GM19452 (cell line): ENCODE measurements around the gene AGPS.

Source experiments
- ATAC-seq: cut with Tn5 transposase; IDR thresholded peaks from one replicate; pipeline ENCODE4 v1.9.1; 2021; ENCODE audit not compliant: unreplicated experiment

Gene AGPS

GRCh38 chr2:177520324-177520723 lies 127.8 kb downstream of the AGPS start:
- ATAC-seq: no peak

- ATAC-seq: no peak
These were observed 131.2 kb downstream of the AGPS start for GRCh38 chr2:177523781-177524180.

- ATAC-seq: no peak
These were observed 132.9 kb downstream of the AGPS start for GRCh38 chr2:177525351-177525924.

- no peak for ATAC-seq
These were observed 135.9 kb downstream of the AGPS start for GRCh38 chr2:177528351-177528933.

GRCh38 chr2:177529166-177529565 lies 136.6 kb downstream of the AGPS start:
- no peak for ATAC-seq

GRCh38 chr2:177530561-177530960 lies 138.0 kb downstream of the AGPS start:
- no peak for ATAC-seq

- no peak for ATAC-seq
These were observed 139.1 kb downstream of the AGPS start for GRCh38 chr2:177531706-177532105.

GRCh38 chr2:177532567-177532966 lies 140.0 kb downstream of the AGPS start:
- ATAC-seq: no peak

- no peak for ATAC-seq
These were observed 140.7 kb downstream of the AGPS start for GRCh38 chr2:177533253-177533652.

- ATAC-seq: no peak
These were observed 142.4 kb downstream of the AGPS start for GRCh38 chr2:177535000-177535399.

- no peak for ATAC-seq
These were observed 143.5 kb downstream of the AGPS start for GRCh38 chr2:177535958-177536504.

GRCh38 chr2:177537213-177537612 lies 144.6 kb downstream of the AGPS start:
- ATAC-seq: no peak

- ATAC-seq: no peak
These were observed 145.1 kb downstream of the AGPS start for GRCh38 chr2:177537636-177538035.

- ATAC-seq: no peak
These were observed 145.8 kb downstream of the AGPS start for GRCh38 chr2:177538323-177538722.

GRCh38 chr2:177540283-177540682 lies 147.7 kb downstream of the AGPS start:
- no peak for ATAC-seq

GRCh38 chr2:177541258-177541991 lies 148.9 kb downstream of the AGPS start:
- no peak for ATAC-seq

- no peak for ATAC-seq
These were observed 149.8 kb downstream of the AGPS start for GRCh38 chr2:177542396-177542795.

GRCh38 chr2:177543007-177543760 lies 150.6 kb downstream of the AGPS start:
- ATAC-seq: no peak

GRCh38 chr2:177545143-177545542 lies 152.6 kb downstream of the AGPS start:
- ATAC-seq: no peak

GRCh38 chr2:177545981-177546585 lies 153.5 kb downstream of the AGPS start:
- no peak for ATAC-seq

GRCh38 chr2:177547122-177547521 lies 154.5 kb downstream of the AGPS start:
- ATAC-seq: peak; percentile 90
